HG03571 (cell line): ENCODE results near the gene GRIPAP1.
A peak's percentile ranks its signal among the peaks of the same experiment; 100 is the strongest.

Experiments used
- ATAC-seq: cut with Tn5 transposase; IDR thresholded peaks from one replicate; pipeline ENCODE4 v1.9.1; 2021; ENCODE audit not compliant: unreplicated experiment

GRIPAP1 gene, protein sequence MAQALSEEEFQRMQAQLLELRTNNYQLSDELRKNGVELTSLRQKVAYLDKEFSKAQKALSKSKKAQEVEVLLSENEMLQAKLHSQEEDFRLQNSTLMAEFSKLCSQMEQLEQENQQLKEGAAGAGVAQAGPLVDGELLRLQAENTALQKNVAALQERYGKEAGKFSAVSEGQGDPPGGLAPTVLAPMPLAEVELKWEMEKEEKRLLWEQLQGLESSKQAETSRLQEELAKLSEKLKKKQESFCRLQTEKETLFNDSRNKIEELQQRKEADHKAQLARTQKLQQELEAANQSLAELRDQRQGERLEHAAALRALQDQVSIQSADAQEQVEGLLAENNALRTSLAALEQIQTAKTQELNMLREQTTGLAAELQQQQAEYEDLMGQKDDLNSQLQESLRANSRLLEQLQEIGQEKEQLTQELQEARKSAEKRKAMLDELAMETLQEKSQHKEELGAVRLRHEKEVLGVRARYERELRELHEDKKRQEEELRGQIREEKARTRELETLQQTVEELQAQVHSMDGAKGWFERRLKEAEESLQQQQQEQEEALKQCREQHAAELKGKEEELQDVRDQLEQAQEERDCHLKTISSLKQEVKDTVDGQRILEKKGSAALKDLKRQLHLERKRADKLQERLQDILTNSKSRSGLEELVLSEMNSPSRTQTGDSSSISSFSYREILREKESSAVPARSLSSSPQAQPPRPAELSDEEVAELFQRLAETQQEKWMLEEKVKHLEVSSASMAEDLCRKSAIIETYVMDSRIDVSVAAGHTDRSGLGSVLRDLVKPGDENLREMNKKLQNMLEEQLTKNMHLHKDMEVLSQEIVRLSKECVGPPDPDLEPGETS

GRCh38 chrX:49002091-49002935 is at the start of gene GRIPAP1:
TSS of gene GRIPAP1 (minus strand) at chrX:49002264. CDS start at chrX:49002229, 35 bp downstream.
- peak; percentile 68 for ATAC-seq

DNA sequence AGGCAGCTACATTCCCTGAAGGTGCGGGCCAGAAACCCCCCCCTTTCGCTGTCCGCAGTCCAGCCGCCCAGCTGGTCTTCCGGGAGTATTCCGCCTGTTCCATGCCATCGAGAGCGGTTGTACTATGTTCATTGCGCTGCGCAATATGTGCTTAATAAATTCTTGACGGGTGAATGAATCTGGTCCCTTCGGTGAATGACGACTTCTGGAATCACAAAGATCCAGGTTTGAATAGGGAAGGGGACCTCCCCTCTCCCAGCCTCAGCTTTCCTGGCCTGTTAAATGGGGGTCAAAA is 41.9 kb upstream of the GRIPAP1 start:
- ATAC-seq = no peak

- ATAC-seq = peak; percentile 84
These were observed 41.3 kb upstream of the GRIPAP1 start, which contains the start of gene TFE3 for GRCh38 chrX:49043220-49043986. TSS of gene TFE3 (minus strand) at chrX:49043357. CDS start at chrX:49043226, 131 bp downstream.

DNA sequence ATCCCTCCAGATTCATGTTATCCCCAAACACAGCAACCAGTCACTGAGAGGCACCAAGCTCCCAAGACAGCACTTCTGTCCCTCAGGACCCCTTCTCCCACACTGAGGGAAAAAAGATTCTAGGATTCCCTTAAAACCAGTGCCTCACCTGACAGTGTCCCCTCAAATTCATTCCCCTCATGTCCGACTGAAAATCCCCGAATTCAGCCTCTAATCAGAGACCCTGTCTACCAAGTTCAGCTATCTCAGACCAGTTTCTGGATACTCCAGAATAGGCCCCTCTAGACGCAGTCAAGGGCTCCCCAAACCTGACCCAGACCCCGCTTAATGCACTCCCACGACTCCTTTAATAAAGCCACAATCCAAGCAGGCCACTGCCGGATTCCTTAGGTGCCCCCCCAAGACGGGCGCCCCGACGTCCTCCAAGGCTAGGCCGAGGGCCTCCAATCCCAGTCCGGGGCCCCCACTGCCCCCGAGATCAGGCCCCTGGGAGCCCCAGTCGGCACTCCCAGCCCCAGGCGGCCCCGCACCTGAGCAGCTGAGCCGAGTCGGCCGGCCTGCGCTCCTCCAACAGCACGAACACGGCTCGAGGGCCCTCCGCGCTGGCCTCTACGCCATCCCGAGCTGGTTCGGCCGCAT is 40.6 kb upstream of the GRIPAP1 start:
- ATAC-seq = no peak

DNA sequence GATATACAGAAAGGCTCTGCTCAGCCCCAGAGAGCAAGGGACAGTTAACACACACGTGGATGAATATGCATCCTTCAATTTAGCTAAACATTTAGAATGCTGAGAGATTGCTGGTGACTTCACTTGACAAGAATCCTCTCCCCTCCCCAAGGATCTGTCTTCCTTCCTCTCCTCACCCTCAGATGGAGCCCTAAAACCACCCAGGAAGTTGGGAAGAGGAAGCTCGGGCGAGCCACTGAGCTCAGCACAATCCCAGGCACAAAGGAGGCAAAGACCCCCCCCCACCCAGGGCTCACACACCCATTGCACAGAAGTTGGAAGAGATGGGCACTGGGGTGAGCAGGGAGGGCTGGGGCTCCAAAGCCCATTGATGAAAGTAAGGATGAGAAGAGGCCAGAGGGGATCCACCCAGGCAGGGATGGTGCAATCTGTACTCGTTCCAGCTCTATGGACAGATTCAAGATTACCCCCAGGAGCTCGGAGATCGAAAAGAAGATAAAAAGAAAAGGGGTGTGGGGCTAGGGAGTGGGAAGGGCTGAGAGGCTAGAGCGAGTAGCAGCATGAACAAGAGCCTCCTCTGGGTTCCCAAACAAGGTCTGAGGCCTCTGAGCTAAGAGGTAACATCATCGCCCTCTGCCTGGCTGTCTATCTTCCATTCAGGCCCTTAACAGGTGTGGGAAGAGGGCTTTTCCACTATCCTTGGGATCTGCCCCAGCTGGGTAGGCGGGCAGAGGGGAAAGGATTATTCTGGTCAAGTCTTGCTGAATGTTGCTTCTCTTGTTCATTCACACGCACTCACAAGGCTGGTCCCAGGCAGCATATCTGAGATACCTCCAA is 39.9 kb upstream of the GRIPAP1 start:
- no peak for ATAC-seq

- no peak for ATAC-seq
These were observed 38.4 kb upstream of the GRIPAP1 start for GRCh38 chrX:49040376-49040955.

GRCh38 chrX:49039598-49040375 is 37.7 kb upstream of the GRIPAP1 start:
- no peak for ATAC-seq

DNA sequence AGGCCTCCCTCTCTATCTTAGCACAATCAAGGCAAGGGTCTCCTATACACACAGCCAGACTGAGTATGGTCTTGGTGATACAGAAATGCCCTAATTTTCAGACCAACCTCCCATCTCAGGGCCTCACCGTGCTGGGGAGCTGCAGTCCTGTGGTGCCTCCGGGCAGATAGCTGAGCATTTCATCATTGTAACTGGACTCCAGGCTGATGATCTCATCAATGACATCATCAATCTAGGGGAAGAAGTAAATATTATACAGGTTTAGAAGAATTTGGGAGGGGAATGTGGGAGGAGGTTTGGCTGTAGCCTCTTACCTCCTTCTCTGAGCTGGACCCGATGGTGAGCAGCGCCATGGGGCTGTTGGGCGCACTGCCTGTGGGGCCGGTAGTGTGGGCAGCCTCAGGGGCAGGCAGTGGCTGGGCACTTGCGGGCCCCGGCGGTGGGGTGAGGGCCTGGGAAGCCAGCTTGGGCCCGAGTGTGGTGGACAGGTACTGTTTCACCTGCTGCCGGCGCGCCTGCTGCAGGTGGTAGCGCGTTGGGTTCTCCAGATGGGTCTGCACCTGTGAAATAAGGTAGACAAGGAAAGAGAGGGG is 35.9 kb upstream of the GRIPAP1 start:
- ATAC-seq = no peak

- ATAC-seq = no peak
These were observed 28.2 kb upstream of the GRIPAP1 start for GRCh38 chrX:49030283-49030682.

DNA sequence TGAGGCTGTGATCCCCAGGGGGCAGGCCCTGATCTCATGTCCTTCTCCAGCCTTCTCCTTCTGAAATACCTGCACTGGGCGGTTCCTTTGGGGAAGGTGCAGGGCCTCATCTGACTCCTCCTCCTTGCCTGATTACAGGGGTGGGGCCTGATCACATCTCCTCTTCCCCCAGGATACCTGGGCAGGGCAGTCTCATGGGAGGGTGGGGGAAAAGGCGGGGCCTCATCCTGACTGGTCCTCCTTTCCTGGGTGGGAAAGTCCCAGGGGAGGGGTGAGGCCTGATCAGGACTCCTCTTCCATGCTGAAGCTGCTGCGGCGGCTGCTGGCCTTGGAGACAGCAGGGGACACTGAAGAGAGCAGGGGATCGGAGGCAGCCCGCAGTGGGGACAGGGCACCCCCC is 27.8 kb upstream of the GRIPAP1 start:
- no peak for ATAC-seq

GRCh38 chrX:49019599-49020249 is 17.7 kb upstream of the GRIPAP1 start:
- ATAC-seq = no peak

GRCh38 chrX:49019050-49019449 is 17.0 kb upstream of the GRIPAP1 start:
- ATAC-seq = no peak

GRCh38 chrX:49003696-49004095 is 1.6 kb upstream of the GRIPAP1 start:
- ATAC-seq = no peak

GRCh38 chrX:49001521-49002090 is 458 bp downstream of the GRIPAP1 start:
- ATAC-seq = peak; percentile 24

DNA sequence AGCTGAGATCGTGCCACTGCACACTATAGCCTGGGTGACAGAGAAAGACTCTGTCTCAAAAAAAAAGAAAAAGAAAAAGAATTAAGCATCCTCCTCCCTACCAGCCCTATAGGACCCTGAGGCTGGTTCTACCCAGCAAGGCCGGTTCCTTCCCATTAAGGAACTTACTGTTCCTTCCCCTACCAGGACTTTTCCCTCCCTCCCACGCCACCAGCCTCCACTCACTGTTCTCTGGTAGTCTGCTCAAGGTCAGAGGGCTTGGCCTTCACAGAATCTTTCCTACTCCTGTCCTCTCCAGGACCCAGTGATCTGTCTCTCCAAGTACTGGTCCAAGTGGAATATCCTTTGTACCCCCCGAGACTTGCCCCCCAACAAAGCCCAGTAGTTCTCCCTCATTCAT is 1.4 kb downstream of the GRIPAP1 start:
- ATAC-seq = no peak

GRCh38 chrX:48999030-48999429 is 3.0 kb downstream of the GRIPAP1 start:
- no peak for ATAC-seq

- no peak for ATAC-seq
These were observed 3.7 kb downstream of the GRIPAP1 start for GRCh38 chrX:48998391-48998790.
